GM21528 (cell line): ENCODE data around the gene RHOH.
"Not testable (repeated sequence)": the region's sequence is repeated elsewhere in the genome, so short reads cannot be mapped to it uniquely, and the experiment has no call there.

Experiments used
- ATAC-seq: cut with Tn5 transposase; IDR thresholded peaks from one replicate; pipeline ENCODE4 v1.9.1; 2021; ENCODE audit warnings: mild to moderate bottlenecking, moderate library complexity; ENCODE audit not compliant: unreplicated experiment, low FRiP score

The RHOH gene

GRCh38 chr4:40289366-40290188, 92.7 kb downstream of the RHOH start:
- ATAC-seq = no peak

- ATAC-seq = not testable (repeated sequence)
These were observed 93.9 kb downstream of the RHOH start for GRCh38 chr4:40290611-40291186.

- ATAC-seq = no peak
These were observed 95.5 kb downstream of the RHOH start for GRCh38 chr4:40292313-40292759.

- ATAC-seq = no peak
These were observed 97.5 kb downstream of the RHOH start for GRCh38 chr4:40294339-40294738.

- not testable (repeated sequence) for ATAC-seq
These were observed 98.2 kb downstream of the RHOH start for GRCh38 chr4:40295030-40295429.

GRCh38 chr4:40295572-40295971, 98.7 kb downstream of the RHOH start:
- no peak for ATAC-seq
